ENCODE measurements around the gene PLA2G4C.
A peak's percentile ranks its signal among the peaks of the same experiment; 100 is the strongest.

The PLA2G4C gene

GRCh38 chr19:48110350-48110966, at the start of gene PLA2G4C:
PLA2G4C (minus strand) TSS chr19:48110817; CDS start chr19:48106529, 4,288 bp downstream.
- DNase-seq, result peak; percentile 43

GRCh38 chr19:48158210-48158790, 47.7 kb upstream of the PLA2G4C start:
- DNase-seq, result no peak

GRCh38 chr19:48154003-48154402, 43.4 kb upstream of the PLA2G4C start:
- no peak for DNase-seq

- peak; percentile 32 for DNase-seq
Measured at GRCh38 chr19:48152551-48152950, 41.9 kb upstream of the PLA2G4C start.

GRCh38 chr19:48149430-48149829, 38.8 kb upstream of the PLA2G4C start:
- DNase-seq, result no peak

- DNase-seq, result no peak
Measured at GRCh38 chr19:48148576-48148975, 38.0 kb upstream of the PLA2G4C start.

GRCh38 chr19:48147597-48148175, 37.1 kb upstream of the PLA2G4C start:
- DNase-seq, result no peak

- DNase-seq, result no peak
Measured at GRCh38 chr19:48139053-48139452, 28.4 kb upstream of the PLA2G4C start.

- no peak for DNase-seq
Measured at GRCh38 chr19:48137411-48137810, 26.8 kb upstream of the PLA2G4C start.

GRCh38 chr19:48136547-48136946, 25.9 kb upstream of the PLA2G4C start:
- DNase-seq, result no peak

GRCh38 chr19:48135411-48135810, 24.8 kb upstream of the PLA2G4C start:
- no peak for DNase-seq

GRCh38 chr19:48133094-48133493, 22.5 kb upstream of the PLA2G4C start:
- no peak for DNase-seq

GRCh38 chr19:48127561-48127960, 16.9 kb upstream of the PLA2G4C start:
- DNase-seq, result no peak

- no peak for DNase-seq
Measured at GRCh38 chr19:48123907-48124651, 13.5 kb upstream of the PLA2G4C start.

GRCh38 chr19:48122421-48122820, 11.8 kb upstream of the PLA2G4C start:
- DNase-seq, result no peak

- DNase-seq, result no peak
Measured at GRCh38 chr19:48121909-48122371, 11.3 kb upstream of the PLA2G4C start.

- DNase-seq, result no peak
Measured at GRCh38 chr19:48121066-48121465, 10.4 kb upstream of the PLA2G4C start.

GRCh38 chr19:48120505-48120904, 9.9 kb upstream of the PLA2G4C start:
- no peak for DNase-seq

- DNase-seq, result no peak
Measured at GRCh38 chr19:48118131-48118517, 7.5 kb upstream of the PLA2G4C start.

- DNase-seq, result no peak
Measured at GRCh38 chr19:48117515-48118130, 7.0 kb upstream of the PLA2G4C start.

- DNase-seq, result no peak
Measured at GRCh38 chr19:48113190-48113917, 2.7 kb upstream of the PLA2G4C start.

GRCh38 chr19:48111280-48111679, 663 bp upstream of the PLA2G4C start:
- no peak for DNase-seq

Measured in NCI-H446 treated with DMSO at 0.1 percent for 48 hours (cell line).